HCT116 (cell line): Measurements from ENCODE around the gene MSMO1. TPM values are rescaled to one million over a fixed set of nuclear protein-coding genes. Genes with fewer than 3 reads are reported as not detected.

ENCODE experiments used
- ATAC-seq: fragments of 200-7000 bp; cut with Tn5 transposase; 2 replicates; pipeline ENCODE4 v1.9.1; 2020; ENCODE audit warnings: mild to moderate bottlenecking, moderate library complexity
- BruUV-seq: library from RNA; stranded (reverse); fragments of 400-500 nt; replicated peaks from 2 replicates; lab custom pipeline; 2021; lab: Mats Ljungman, UMichigan
- CTCF ChIA-PET: fragments of 300-600 bp; sonication (Branson Sonifier 250); formaldehyde crosslinking; loops from one replicate; lab custom pipeline; 2021; ENCODE audit warnings: antibody characterized with exemption; lab: Charles Lee
- POLR2A ChIA-PET: fragments of 300-600, 350-600 bp; sonication (Branson Sonifier 250); formaldehyde crosslinking; loops from one replicate; lab custom pipeline; 2021; ENCODE audit warnings: antibody characterized with exemption; lab: Charles Lee
- RAD21 ChIA-PET, 2 experiments: fragments of 300-600 bp; sonication (Branson Sonifier 250); formaldehyde crosslinking; loops; one replicate each; lab custom pipeline; 2023; ENCODE audit warnings: low total read pairs in 2 of 2; ENCODE audit not compliant: uncharacterized antibody in 2 of 2, unreplicated experiment in 2 of 2, low non-redundant PET in 1 of 2; lab: Charles Lee
- DNase-seq: peaks from one replicate; pipeline ENCODE4 v3.0.0-alpha.2; 2010; ENCODE audit warnings: low read depth, low spot score
- H2AFZ ChIP-seq: fragments of 200-600 bp; shearing (Covaris generic), sonication (generic); 2 replicates; pipeline ENCODE4 v1.6.1; 2017; ENCODE audit warnings: low read depth, mixed run types, mixed read lengths, antibody characterized with exemption, low read length; ENCODE audit not compliant: poor library complexity, severe bottlenecking
- H3K27ac ChIP-seq: 2 replicates; pipeline ENCODE4 v1.5.1; 2012; ENCODE audit warnings: low read depth, low read length
- H3K27me3 ChIP-seq: fragments of 200-600 bp; sonication (generic); 2 replicates; pipeline ENCODE4 v1.6.1; 2016; ENCODE audit warnings: mixed run types, low read length, mixed read lengths; ENCODE audit not compliant: insufficient read depth
- H3K36me3 ChIP-seq, 2 experiments: fragments of 200-500 bp in 1 of 2; fragments of 200-600 bp in 1 of 2; sonication (Bioruptor generic) in 1 of 2; sonication (generic) in 1 of 2; 2 replicates each; pipeline versions ENCODE4 v1.5.1 to v1.6.1; 2014 to 2016; ENCODE audit warnings: low read length in 2 of 2, inconsistent platforms in 1 of 2, mixed read lengths in 1 of 2, mixed run types in 1 of 2; ENCODE audit not compliant: insufficient read depth in 2 of 2, control insufficient read depth in 1 of 2
- H3K4me1 ChIP-seq, 2 experiments: fragments of 200-600 bp in 1 of 2; sonication (generic) in 1 of 2; 2 replicates each; pipeline versions ENCODE4 v1.5.1 to v1.6.1; 2012 to 2017; ENCODE audit warnings: low read length in 2 of 2, inconsistent platforms in 1 of 2, mild to moderate bottlenecking in 1 of 2, mixed read lengths in 1 of 2, mixed run types in 1 of 2, moderate library complexity in 1 of 2; ENCODE audit not compliant: insufficient read depth in 2 of 2, control insufficient read depth in 1 of 2
- H3K4me2 ChIP-seq: fragments of 200-600 bp; sonication (generic); 2 replicates; pipeline ENCODE4 v1.6.1; 2017; ENCODE audit warnings: mixed run types, low read length, mixed read lengths
- H3K4me3 ChIP-seq, 2 experiments: fragments of 200-600 bp in 1 of 2; sonication (generic) in 1 of 2; replicated peaks in 1 of 2; 2 replicates each; pipeline ENCODE4 v1.5.1; 2011 to 2016; ENCODE audit warnings: low read length in 2 of 2, control low read depth in 1 of 2, low read depth in 1 of 2, mild to moderate bottlenecking in 1 of 2, mixed read lengths in 1 of 2, mixed run types in 1 of 2
- H3K79me2 ChIP-seq: fragments of 200-600 bp; sonication (generic); 2 replicates; pipeline ENCODE4 v1.6.1; 2017; ENCODE audit warnings: mild to moderate bottlenecking, mixed run types, low read length, moderate library complexity, mixed read lengths; ENCODE audit not compliant: insufficient read depth
- H3K9ac ChIP-seq: fragments of 200-600 bp; sonication (generic); 2 replicates; pipeline ENCODE4 v1.6.1; 2016; ENCODE audit warnings: low read length, mixed read lengths
- H3K9me2 ChIP-seq: fragments of 200-600 bp; sonication (generic), shearing (Covaris generic); 2 replicates; pipeline ENCODE4 v1.6.1; 2017; ENCODE audit warnings: mixed run types, mild to moderate bottlenecking, moderate library complexity; ENCODE audit not compliant: insufficient read depth
- H3K9me3 ChIP-seq, 2 experiments: fragments of 200-500 bp in 1 of 2; fragments of 200-600 bp in 1 of 2; sonication (Bioruptor generic) in 1 of 2; sonication (generic) in 1 of 2; 2 replicates each; pipeline ENCODE4 v1.6.1; 2014 to 2017; ENCODE audit warnings: low read length in 2 of 2, mixed read lengths in 2 of 2, inconsistent platforms in 1 of 2, low read depth in 1 of 2, mild to moderate bottlenecking in 1 of 2, mixed run types in 1 of 2, moderate library complexity in 1 of 2; ENCODE audit not compliant: control insufficient read depth in 1 of 2, insufficient read depth in 1 of 2
- H4K20me1 ChIP-seq: fragments of 200-600 bp; sonication (generic), shearing (Covaris generic); 2 replicates; pipeline ENCODE4 v1.6.1; 2017; ENCODE audit warnings: mixed run types, mild to moderate bottlenecking, moderate library complexity; ENCODE audit not compliant: insufficient read depth
- CBX3 ChIP-seq: IDR thresholded peaks from 2 replicates; pipeline ENCODE4 v1.6.1; 2012; ENCODE audit warnings: low read depth
- CEBPB ChIP-seq: IDR thresholded peaks from 2 replicates; pipeline ENCODE4 v1.6.1; 2012; ENCODE audit warnings: low read depth
- EGR1 ChIP-seq: IDR thresholded peaks from 2 replicates; pipeline ENCODE4 v1.6.1; 2012; ENCODE audit warnings: low read depth
- ELF1 ChIP-seq: IDR thresholded peaks from 2 replicates; pipeline ENCODE4 v1.6.1; 2012; ENCODE audit warnings: low read depth, borderline replicate concordance
- EZH2 ChIP-seq: fragments of 200-600 bp; sonication (generic); IDR thresholded peaks from 2 replicates; pipeline ENCODE4 v1.6.1; 2017; ENCODE audit warnings: antibody characterized with exemption, mixed run types
- EZH2phosphoT487 ChIP-seq: fragments of 200-600 bp; IDR thresholded peaks from 2 replicates; pipeline ENCODE4 v1.6.1; 2018; ENCODE audit warnings: antibody characterized with exemption, borderline replicate concordance
- FOSL1 ChIP-seq: IDR thresholded peaks from 2 replicates; pipeline ENCODE4 v1.6.1; 2012; ENCODE audit warnings: low read depth
- JUND ChIP-seq: IDR thresholded peaks from 2 replicates; pipeline ENCODE4 v1.6.1; 2012
- POLR2A ChIP-seq: IDR thresholded peaks from 2 replicates; pipeline ENCODE4 v1.7.0; 2011; ENCODE audit warnings: borderline replicate concordance; ENCODE audit not compliant: insufficient read depth, insufficient read length; ENCODE audit errors: extremely low read depth
- RAD21 ChIP-seq: IDR thresholded peaks from 2 replicates; pipeline ENCODE4 v1.6.1; 2012; ENCODE audit warnings: low read depth, mild to moderate bottlenecking
- SRF ChIP-seq: IDR thresholded peaks from 2 replicates; pipeline ENCODE4 v1.6.1; 2012; ENCODE audit warnings: low read depth
- TCF7L2 ChIP-seq: IDR thresholded peaks from 2 replicates; pipeline ENCODE4 v1.7.0; 2011; ENCODE audit warnings: borderline replicate concordance, inconsistent platforms; ENCODE audit not compliant: insufficient read depth, insufficient read length; ENCODE audit errors: extremely low read depth
- YY1 ChIP-seq: IDR thresholded peaks from 2 replicates; pipeline ENCODE4 v1.6.1; 2011; ENCODE audit warnings: low read length, low read depth, moderate library complexity, mild to moderate bottlenecking; ENCODE audit not compliant: insufficient replicate concordance; ENCODE audit errors: extremely low read depth
- ZFX ChIP-seq: fragments of 450-650 bp; IDR thresholded peaks from 2 replicates; pipeline ENCODE4 v1.6.1; 2017
- ZNF274 ChIP-seq: fragments of 200-500 bp; sonication (Bioruptor generic); IDR thresholded peaks from 2 replicates; pipeline ENCODE4 v1.6.1; 2014; ENCODE audit warnings: mild to moderate bottlenecking, low read depth, low read length, inconsistent platforms
- intact Hi-C: fragments of 100-400 bp; cut with micrococcal nuclease; formaldehyde crosslinking; loops from 2 replicates; pipeline ENCODE4 v1.10.0; 2022
- total RNA-seq: library from RNA; stranded (reverse); gene quantifications from one replicate; pipeline ENCODE4 v1.2.1, GENCODE V29; 2021; ENCODE audit not compliant: unreplicated experiment
- TF ChIP-seq, protein P1 (sequence below), 3 experiments: fragments of 200-600 bp in 1 of 3; sonication (generic) in 1 of 3; IDR thresholded peaks in 2 of 3; conservative IDR thresholded peaks in 1 of 3; 2 replicates each; pipeline ENCODE4 v1.5.1; 2012 to 2017; ENCODE audit warnings: low read depth in 2 of 3, low read length in 2 of 3, antibody characterized with exemption in 1 of 3, borderline replicate concordance in 1 of 3, control low read depth in 1 of 3, mild to moderate bottlenecking in 1 of 3, mixed read lengths in 1 of 3, mixed run types in 1 of 3, moderate library complexity in 1 of 3; ENCODE audit not compliant: insufficient read depth in 1 of 3
- TF ChIP-seq, protein P2 (sequence below): IDR thresholded peaks from 2 replicates; pipeline ENCODE4 v1.6.1; 2012; ENCODE audit warnings: low read depth

The MSMO1 gene
- total RNA-seq, 1 experiment from 2014 or later: 54.5 TPM

GRCh38 chr4:165324236-165324917 lies 3.1 kb upstream of the MSMO1 start:
- no peak for DNase-seq
- no peaks in the 10 kb centered on the region for H3K27me3 ChIP-seq
- ATAC-seq: no peak
- ChIA-PET CTCF (interaction anchor here (0.7 kb wide), 2 partner anchors 193 to 212 kb away, joined by 3 read pairs; partner anchors contain the start of gene TMEM192), RAD21 (no interaction called here), POLR2A (no interaction called here)
- TF ChIP-seq ZFX (no peak), TCF7L2 (no peak), FOSL1 (no peak), EZH2 (no peak), ELF1 (no peak), CBX3 (no peak), SRF (no peak), EGR1 (no peak), JUND (no peak), EZH2phosphoT487 (no peak), CEBPB (no peak), YY1 (no peak), POLR2A (no peak), RAD21 (no peak), ZNF274 (no peak)
- TF ChIP-seq, protein P1, sequence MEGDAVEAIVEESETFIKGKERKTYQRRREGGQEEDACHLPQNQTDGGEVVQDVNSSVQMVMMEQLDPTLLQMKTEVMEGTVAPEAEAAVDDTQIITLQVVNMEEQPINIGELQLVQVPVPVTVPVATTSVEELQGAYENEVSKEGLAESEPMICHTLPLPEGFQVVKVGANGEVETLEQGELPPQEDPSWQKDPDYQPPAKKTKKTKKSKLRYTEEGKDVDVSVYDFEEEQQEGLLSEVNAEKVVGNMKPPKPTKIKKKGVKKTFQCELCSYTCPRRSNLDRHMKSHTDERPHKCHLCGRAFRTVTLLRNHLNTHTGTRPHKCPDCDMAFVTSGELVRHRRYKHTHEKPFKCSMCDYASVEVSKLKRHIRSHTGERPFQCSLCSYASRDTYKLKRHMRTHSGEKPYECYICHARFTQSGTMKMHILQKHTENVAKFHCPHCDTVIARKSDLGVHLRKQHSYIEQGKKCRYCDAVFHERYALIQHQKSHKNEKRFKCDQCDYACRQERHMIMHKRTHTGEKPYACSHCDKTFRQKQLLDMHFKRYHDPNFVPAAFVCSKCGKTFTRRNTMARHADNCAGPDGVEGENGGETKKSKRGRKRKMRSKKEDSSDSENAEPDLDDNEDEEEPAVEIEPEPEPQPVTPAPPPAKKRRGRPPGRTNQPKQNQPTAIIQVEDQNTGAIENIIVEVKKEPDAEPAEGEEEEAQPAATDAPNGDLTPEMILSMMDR (IDR thresholded peaks at IDR 0.05 in 2 of 3, conservative IDR thresholded peaks at IDR 0.05 in 1 of 3; ENCODE audit: borderline replicate concordance in 1 of 3, insufficient read depth in 1 of 3, low read depth in 2 of 3, low read length in 2 of 3): no peak; a peak in 1 of 6 replicates
- TF ChIP-seq, protein P2, sequence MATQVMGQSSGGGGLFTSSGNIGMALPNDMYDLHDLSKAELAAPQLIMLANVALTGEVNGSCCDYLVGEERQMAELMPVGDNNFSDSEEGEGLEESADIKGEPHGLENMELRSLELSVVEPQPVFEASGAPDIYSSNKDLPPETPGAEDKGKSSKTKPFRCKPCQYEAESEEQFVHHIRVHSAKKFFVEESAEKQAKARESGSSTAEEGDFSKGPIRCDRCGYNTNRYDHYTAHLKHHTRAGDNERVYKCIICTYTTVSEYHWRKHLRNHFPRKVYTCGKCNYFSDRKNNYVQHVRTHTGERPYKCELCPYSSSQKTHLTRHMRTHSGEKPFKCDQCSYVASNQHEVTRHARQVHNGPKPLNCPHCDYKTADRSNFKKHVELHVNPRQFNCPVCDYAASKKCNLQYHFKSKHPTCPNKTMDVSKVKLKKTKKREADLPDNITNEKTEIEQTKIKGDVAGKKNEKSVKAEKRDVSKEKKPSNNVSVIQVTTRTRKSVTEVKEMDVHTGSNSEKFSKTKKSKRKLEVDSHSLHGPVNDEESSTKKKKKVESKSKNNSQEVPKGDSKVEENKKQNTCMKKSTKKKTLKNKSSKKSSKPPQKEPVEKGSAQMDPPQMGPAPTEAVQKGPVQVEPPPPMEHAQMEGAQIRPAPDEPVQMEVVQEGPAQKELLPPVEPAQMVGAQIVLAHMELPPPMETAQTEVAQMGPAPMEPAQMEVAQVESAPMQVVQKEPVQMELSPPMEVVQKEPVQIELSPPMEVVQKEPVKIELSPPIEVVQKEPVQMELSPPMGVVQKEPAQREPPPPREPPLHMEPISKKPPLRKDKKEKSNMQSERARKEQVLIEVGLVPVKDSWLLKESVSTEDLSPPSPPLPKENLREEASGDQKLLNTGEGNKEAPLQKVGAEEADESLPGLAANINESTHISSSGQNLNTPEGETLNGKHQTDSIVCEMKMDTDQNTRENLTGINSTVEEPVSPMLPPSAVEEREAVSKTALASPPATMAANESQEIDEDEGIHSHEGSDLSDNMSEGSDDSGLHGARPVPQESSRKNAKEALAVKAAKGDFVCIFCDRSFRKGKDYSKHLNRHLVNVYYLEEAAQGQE: no peak
- H3K36me3 ChIP-seq: peaks cover 0 to 5% of the 10 kb centered on the region in 2 experiments; a peak in 1 of 4 replicates
- H2AFZ ChIP-seq: no peak overlapping the region
- no peaks in the 10 kb centered on the region; a peak in 1 of 4 replicates for H3K9me3 ChIP-seq
- no peak overlapping the region for H3K4me2 ChIP-seq
- H3K4me3 ChIP-seq: no peak overlapping the region
- H4K20me1 ChIP-seq: no peaks in the 10 kb centered on the region
- no peak overlapping the region for H3K27ac ChIP-seq
- H3K4me1 ChIP-seq: peaks cover 11 to 28% of the 10 kb centered on the region in 2 experiments
- intact Hi-C loops: no loop called here
- H3K9ac ChIP-seq: no peak overlapping the region
- no peaks in the 10 kb centered on the region for H3K9me2 ChIP-seq
- no TSS peak for BruUV-seq
- peaks cover 18% of the 10 kb centered on the region for H3K79me2 ChIP-seq
